Activated T-cell treated with anti-CD3 and anti-CD28 coated beads for 1 hour (primary cell): ENCODE data around the gene ITGB5.
"Not testable (repeated sequence)": the region's sequence is repeated elsewhere in the genome, so short reads cannot be mapped to it uniquely, and the experiment has no call there.

Source experiments
- DNase-seq: peaks from one replicate; pipeline ENCODE4 v3.0.0-alpha.2; 2020; ENCODE audit warnings: low read depth

The ITGB5 gene

DNA sequence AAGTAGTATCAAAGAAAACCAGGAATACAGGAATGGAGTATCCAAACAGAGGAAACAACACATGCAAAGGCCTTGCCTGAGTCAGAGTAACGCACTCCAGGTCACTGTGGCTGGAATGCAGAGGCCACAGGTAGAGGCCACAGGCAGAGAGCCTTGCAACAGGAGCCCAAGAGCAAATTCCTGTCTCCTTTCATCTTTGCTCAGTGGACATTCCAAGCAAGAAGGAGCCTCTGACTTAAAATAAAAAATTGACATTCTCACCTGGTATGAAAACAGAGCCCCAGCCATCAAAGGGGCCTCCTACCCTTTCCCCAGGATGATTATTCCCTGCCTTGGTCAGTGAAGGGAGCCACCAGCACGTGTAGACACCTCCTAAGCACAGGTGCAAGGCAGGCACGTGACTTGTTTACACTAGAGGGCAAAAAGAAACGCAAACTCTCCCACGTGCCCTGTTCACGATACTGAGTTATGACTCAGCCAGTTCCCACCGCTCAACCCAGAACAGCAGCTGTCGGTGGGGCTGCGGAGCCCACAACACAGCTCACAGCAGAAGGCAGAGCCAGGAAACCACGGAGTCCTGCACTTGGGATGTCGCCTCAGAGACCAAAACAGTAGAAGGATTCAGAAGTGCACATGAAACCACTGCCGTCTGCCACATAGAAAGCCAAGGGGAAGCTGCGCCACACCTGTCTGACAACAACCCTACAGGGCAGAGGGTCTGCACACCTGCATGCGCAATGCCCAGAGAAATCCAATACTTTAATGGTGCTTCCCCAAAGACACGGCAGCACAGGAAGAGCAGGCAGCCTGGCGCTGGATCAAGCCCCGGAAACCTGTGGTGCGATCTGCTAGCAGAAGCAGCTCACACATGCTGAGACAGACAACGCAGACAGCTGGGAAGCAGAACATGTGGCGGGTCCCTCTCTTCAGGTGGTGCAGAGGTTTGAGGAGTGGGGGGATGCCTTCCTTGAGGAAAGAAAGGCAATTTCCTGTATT, 52.1 kb downstream of the ITGB5 start:
- DNase-seq, result peak; percentile 42

DNA sequence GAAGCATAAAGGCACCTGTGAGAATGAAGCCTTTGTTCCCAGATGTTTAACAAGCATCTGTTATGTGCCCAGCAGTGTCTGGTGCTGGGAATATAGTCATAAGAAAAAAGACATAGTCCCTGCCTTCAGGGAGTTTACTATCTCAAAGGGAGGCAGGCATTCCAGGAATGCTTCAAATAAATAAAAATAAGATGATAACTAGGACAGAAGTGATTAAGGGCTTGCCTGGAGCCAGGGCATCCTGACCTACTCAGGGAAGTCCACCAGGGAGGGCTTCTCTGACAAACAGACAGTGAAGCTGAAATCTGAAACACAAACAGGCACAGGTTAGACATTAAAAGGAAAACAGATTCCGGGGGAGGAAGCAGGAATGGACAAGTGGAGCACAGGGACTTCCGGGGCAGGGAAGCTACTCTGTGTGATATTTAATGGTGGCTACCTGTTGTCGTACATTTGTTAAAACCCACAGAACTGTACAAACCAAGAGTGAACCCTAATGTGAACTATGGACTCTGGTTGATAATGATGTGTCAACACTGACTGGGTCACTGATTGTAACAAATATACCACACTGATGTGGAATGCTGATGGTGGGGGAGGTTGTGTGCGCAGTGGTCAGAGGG, 53.3 kb downstream of the ITGB5 start:
- no peak for DNase-seq

DNA sequence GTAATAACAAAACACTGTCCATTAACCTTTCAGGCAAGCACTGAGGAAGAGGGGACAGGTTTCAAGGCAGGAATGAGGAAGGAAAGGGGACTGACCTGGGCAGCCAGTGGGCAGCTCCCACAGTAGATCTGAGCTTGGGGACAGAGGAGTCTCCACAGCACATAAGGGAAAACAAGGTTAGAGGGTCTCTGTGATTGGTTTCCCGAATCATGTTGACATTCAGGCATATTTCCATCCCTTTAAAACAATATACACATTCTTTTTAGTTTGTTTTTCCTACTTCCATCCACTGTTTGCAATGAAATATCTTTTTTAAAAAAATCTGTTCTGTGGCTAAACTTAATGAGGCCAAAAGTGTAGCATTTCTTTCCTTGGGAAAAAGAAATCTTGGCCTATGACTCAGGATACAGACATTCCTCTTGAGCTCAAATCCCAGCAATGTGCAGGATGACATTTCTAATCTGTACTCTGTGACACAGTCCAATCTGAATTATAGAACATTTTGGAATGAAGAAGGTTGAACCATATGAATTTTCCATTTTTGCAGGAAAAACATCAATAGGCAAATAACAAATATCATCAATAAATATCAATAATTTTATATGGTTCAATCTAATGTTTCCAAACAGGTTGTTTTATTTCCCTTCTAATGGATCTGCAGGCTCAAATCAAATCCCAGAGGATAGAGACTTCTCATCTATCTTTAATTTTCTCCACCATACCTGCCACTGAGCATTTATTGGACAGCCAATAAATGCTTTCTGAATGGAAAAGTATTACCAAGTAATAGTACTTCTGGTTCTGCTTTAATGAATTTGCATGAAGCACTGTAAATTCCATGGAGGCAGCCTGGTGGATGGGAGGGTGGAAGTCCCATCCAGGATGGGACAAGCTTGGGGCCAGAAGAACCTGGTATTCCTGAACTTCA, 54.1 kb downstream of the ITGB5 start:
- no peak for DNase-seq

GRCh38 chr3:124831628-124832199, 55.5 kb downstream of the ITGB5 start:
- no peak for DNase-seq

- DNase-seq, result no peak
These were observed 57.2 kb downstream of the ITGB5 start for GRCh38 chr3:124829819-124830554.

DNA sequence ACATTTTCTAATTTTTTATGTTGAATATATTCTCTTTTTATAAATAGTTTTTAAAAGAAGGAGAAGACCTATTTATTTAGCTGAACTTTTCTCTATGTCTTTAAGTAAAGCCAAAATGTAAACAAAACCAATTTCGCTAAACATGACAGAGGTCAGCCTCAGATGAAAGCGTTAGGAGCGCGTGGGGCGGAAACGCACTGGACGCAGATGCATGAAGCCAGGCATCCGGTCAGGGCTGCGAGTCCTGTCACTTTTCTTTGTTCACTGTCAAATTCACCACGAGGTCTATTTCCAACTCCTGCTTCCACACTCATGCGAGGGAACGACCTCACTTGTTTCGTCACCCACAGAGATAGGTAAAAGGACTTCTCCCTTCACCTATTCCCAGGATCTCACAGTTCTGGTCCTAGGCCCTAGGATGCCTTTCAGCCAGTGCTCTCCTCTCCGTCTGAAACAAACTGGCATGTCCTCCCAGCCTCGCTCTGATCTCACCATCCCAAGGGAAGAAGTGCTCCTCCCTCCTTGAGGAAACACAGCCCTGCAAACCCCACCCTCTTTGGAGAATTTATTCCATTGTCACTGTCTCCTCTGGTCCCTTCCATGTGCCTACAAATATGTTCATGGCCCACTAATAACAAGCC, 57.9 kb downstream of the ITGB5 start:
- no peak for DNase-seq

DNA sequence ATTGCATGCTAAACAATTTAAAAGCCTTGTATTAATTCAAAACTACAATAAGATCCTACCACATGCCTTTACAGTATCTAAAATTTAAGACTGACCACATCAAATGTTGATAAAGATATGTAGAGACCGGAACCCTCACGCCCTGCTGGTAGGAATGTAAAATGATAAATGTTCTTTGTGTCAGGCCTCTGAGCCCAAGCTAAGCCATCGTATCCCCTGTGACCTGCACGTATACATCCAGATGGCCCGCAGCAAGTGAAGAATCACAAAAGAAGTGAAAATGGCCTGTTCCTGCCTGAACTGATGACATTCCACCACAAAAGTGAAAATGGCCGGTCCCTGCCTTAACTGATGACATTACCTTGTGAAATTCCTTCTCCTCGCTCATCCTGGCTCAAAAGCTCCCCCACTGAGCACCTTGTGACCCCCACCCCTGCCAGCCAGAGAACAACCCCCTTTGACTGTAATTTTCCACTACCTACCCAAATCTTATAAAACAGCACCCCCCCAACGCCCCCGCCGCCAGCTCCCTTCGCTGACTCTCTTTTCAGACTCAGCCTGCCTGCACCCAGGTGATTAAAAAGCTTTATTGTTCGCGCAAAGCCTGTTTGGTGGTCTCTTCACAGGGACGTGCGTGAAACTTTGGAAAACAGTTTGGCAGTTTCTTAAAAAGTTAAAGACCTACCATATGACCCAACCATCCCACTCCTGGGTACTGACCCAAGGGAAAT, 59.5 kb downstream of the ITGB5 start:
- not testable (repeated sequence) for DNase-seq

DNA sequence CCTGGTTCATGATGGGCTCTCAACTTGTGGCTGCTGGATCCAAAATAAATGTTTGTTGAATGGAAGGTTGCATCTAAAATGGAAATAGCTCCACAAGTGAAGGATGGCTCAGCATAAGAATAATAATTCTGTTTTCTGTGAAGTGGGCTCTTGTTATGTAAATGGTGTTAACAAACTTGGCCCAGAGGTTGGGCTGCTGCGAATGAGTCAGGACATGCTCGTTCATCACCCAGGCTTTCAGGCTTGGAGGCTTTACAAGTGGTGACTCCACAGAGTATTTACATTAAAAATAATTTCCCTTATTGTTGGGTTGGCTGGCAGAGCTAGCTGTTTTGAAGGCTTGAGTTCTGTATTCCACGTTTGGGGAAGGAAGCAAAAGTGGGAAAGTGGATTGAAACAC, 60.5 kb downstream of the ITGB5 start:
- no peak for DNase-seq

DNA sequence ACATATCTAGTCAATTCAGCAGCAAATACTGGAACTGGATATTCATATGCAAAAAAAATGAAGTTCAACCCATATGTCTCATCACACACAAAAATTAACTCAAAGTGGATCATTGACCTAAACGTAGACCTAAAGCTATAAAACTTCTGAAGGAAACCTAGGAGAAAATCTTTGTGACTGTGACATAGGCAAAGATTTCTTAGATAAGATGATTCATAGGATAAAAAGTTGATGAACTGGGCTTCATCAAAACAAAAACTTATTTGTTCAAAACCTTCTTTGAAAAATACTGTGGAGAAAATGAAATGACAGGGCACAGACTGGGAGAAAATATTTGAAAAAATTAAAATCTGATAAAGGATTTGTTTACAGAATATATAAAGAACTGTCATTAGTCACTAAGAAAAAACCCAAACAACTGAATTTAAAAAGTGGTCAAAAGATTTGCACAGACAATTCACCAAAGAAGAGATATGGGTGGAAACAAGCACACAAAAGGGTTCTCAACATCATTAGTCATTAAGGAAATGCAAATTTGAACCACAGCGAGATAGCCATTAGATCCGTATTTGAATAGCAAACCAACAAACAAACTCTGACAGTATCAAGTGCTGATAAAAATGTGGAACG, 62.8 kb downstream of the ITGB5 start:
- no peak for DNase-seq

GRCh38 chr3:124823648-124824047, 63.5 kb downstream of the ITGB5 start:
- DNase-seq, result no peak

- no peak for DNase-seq
These were observed 64.0 kb downstream of the ITGB5 start for GRCh38 chr3:124823206-124823605.

DNA sequence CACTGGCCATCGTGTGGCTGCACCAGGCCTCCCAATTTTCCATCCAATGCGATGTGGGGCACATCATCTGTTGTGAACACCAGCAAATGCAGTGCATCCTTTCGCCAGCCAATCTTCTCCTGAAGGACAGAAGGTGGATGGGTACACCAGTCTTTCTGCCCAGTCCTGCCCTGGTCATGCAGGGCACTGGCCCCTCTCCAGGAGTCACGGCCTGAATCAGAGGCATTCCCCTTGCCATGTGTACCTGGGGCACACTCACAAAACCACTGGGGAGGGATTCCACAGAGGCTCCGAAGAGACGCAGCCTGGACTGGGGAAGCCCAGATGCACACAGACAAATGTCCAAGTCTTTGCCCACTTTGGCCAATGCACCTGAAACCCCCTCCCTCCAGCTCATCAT, 65.8 kb downstream of the ITGB5 start:
- no peak for DNase-seq

DNA sequence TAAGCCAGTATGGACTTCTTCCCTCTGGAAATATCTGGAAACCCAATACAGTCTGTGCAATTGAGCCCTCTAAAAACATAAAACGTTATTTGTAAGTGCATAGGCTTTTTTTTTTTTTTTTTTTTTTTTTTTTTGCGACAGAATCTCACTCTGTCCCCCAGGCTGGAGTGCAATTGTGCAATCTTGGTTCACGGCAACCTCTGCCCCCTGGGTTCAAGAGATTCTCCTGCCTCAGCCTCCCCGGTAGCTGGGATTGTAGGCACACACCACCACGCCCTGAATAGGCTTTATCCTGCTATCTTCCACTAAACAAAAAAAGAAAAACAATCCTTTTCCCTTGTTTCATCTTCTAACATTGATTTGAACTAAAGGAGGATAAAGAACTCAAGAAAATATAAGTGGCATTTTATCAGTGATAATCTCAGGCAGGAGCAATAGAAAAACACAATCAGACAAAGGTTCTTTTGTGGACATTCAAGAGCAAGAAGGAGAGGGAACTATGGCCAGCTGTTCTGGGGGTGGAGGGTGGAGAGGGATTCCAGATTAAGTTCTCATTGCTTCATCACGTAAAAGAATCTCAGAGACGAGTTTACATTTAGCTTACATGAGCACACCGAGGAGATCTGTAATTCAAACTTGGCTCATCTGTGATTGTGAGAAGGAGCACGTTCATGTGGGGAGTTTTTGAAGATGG, 68.6 kb downstream of the ITGB5 start:
- DNase-seq, result no peak

DNA sequence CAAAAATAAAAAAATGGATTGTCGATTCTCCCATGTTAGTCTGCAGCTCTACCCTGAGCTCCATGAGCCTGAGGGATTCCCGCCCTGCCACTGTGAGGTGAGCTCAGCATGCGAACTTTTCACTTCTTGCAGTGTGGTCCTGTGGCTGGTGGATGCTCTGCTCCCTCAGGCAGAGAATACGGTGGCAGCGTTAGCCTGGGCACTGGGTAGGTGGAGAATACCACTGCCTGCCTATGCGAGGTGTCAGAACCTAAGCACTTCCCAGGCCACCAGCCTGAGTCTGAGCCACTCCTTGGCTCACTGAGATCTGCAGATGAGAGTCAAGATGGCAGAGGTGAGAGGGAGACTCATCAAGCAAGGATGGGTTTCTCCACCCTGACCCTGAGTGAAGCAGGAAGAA, 70.1 kb downstream of the ITGB5 start:
- no peak for DNase-seq

GRCh38 chr3:124816206-124816605, 71.0 kb downstream of the ITGB5 start:
- DNase-seq, result no peak

DNA sequence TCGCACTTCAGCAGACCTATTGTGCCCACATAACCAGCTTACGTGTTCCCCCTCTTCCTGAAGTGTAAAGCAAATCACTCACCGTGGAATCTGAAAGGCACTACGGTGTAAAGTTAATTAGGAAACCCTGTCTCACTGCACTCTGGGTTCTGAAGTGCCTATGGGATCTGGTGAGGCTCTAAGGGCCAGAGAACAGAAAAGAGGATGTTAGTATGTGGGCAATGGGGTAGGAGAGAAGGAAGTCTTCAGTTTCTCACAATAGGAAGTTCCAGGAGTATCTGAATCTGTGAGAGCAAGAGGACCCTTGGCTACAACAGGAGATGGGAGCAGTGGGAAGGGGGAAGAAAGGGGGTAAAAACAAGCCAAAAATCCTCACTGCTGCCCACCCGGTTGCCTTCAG, 71.4 kb downstream of the ITGB5 start:
- no peak for DNase-seq

- DNase-seq, result no peak
These were observed 72.3 kb downstream of the ITGB5 start for GRCh38 chr3:124814620-124815421.

DNA sequence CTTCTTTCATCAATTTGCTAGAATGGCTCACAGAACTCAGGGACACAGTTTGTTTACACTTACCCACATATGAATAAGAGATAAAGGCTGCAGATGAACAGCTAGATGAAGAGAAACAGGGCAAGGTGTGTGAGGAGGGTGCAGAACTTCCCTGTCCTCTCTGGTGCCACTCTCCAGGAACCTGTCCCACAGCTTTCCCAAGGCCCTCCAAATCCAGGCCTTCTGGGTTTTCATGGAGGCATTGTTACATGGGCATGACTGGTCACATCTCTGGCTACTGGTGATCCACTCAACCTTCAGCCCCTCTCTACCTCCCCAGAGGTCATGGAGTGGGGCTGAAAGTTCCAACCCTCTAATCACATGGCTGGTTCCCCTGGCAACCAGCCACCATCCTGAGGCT, 73.6 kb downstream of the ITGB5 start:
- DNase-seq, result no peak
